Rectal smooth muscle tissue (tissue), 1 donor: ENCODE measurements around the gene TRIM22.
A peak's percentile ranks its signal among the peaks of the same experiment; 100 is the strongest.
"Not testable (repeated sequence)": the region's sequence is repeated elsewhere in the genome, so short reads cannot be mapped to it uniquely, and the experiment has no call there.

Source experiments
- H3K27ac ChIP-seq: one replicate; pipeline ENCODE4 v1.7.0; 2013; ENCODE audit warnings: low read depth, low read length, inconsistent platforms
- H3K27me3 ChIP-seq: one replicate; pipeline ENCODE4 v1.7.0; 2013; ENCODE audit warnings: low read length; ENCODE audit not compliant: control insufficient read depth, insufficient read depth
- H3K36me3 ChIP-seq: one replicate; pipeline ENCODE4 v1.7.0; 2013; ENCODE audit warnings: low read length; ENCODE audit not compliant: control insufficient read depth, insufficient read depth
- H3K4me1 ChIP-seq: one replicate; pipeline ENCODE4 v1.7.0; 2013; ENCODE audit warnings: low read length; ENCODE audit not compliant: control insufficient read depth, insufficient read depth
- H3K4me3 ChIP-seq: one replicate; pipeline ENCODE4 v1.7.0; 2013; ENCODE audit warnings: low read length
- H3K9ac ChIP-seq: one replicate; pipeline ENCODE4 v1.7.0; 2013; ENCODE audit warnings: low read length

Gene TRIM22

GRCh38 chr11:5689551-5689983, at the start of gene TRIM22:
TRIM22 (plus strand) TSS chr11:5689790; CDS start chr11:5696233, 6,443 bp downstream.
- Histone ChIP-seq H3K9ac (peak within 1 kb of the TSS; percentile 7), H3K4me1 (peaks cover 10% of the 10 kb centered on the region), H3K27me3 (no peaks in the 10 kb centered on the region), H3K4me3 (peak within 1 kb of the TSS; percentile 59), H3K36me3 (no peaks in the 10 kb centered on the region), H3K27ac (peak within 1 kb of the TSS; percentile 84)

- Histone ChIP-seq H3K27me3 (no peaks in the 10 kb centered on the region), H3K36me3 (no peaks in the 10 kb centered on the region), H3K27ac (no peak overlapping the region), H3K4me1 (no peaks in the 10 kb centered on the region), H3K4me3 (no peak overlapping the region), H3K9ac (no peak overlapping the region)
Observed at GRCh38 chr11:5639953-5640352, 49.6 kb upstream of the TRIM22 start.

- Histone ChIP-seq H3K4me3 (no peak overlapping the region), H3K27ac (no peak overlapping the region), H3K27me3 (no peaks in the 10 kb centered on the region), H3K36me3 (no peaks in the 10 kb centered on the region), H3K9ac (no peak overlapping the region), H3K4me1 (no peaks in the 10 kb centered on the region)
Observed at GRCh38 chr11:5643585-5643984, 46.0 kb upstream of the TRIM22 start.

- H3K27me3 ChIP-seq, result no peaks in the 10 kb centered on the region
- H3K4me1 ChIP-seq, result no peaks in the 10 kb centered on the region
- H3K36me3 ChIP-seq, result no peaks in the 10 kb centered on the region
- no peak overlapping the region for H3K4me3 ChIP-seq
- no peak overlapping the region for H3K27ac ChIP-seq
- no peak overlapping the region for H3K9ac ChIP-seq
Observed at GRCh38 chr11:5646139-5646538, 43.5 kb upstream of the TRIM22 start.

- Histone ChIP-seq H3K9ac (no peak overlapping the region), H3K36me3 (no peaks in the 10 kb centered on the region), H3K4me1 (no peaks in the 10 kb centered on the region), H3K27ac (no peak overlapping the region), H3K4me3 (no peak overlapping the region), H3K27me3 (no peaks in the 10 kb centered on the region)
Observed at GRCh38 chr11:5655474-5655873, 34.1 kb upstream of the TRIM22 start.

GRCh38 chr11:5656956-5657355, 32.6 kb upstream of the TRIM22 start:
- not testable (repeated sequence) for H3K27me3 ChIP-seq, H3K9ac ChIP-seq, H3K36me3 ChIP-seq, H3K27ac ChIP-seq, H3K4me3 ChIP-seq, H3K4me1 ChIP-seq

GRCh38 chr11:5658318-5658717, 31.3 kb upstream of the TRIM22 start:
- Histone ChIP-seq H3K4me1 (no peaks in the 10 kb centered on the region), H3K9ac (no peak overlapping the region), H3K27me3 (no peaks in the 10 kb centered on the region)

GRCh38 chr11:5663511-5663910, 26.1 kb upstream of the TRIM22 start:
- Histone ChIP-seq H3K9ac (no peak overlapping the region), H3K27me3 (no peaks in the 10 kb centered on the region), H3K4me1 (no peaks in the 10 kb centered on the region), H3K27ac (no peak overlapping the region), H3K4me3 (no peak overlapping the region), H3K36me3 (peaks cover 3% of the 10 kb centered on the region)

More at GRCh38 chr11:5658318-5658717, 31.3 kb upstream of the TRIM22 start:
- no peaks in the 10 kb centered on the region for H3K36me3 ChIP-seq
- H3K4me3 ChIP-seq, result no peak overlapping the region
- no peak overlapping the region for H3K27ac ChIP-seq

- H3K4me3 ChIP-seq, result no peak overlapping the region
- peaks cover 3% of the 10 kb centered on the region for H3K36me3 ChIP-seq
- H3K27me3 ChIP-seq, result no peaks in the 10 kb centered on the region
- no peaks in the 10 kb centered on the region for H3K4me1 ChIP-seq
- H3K9ac ChIP-seq, result no peak overlapping the region
- no peak overlapping the region for H3K27ac ChIP-seq
Observed at GRCh38 chr11:5665051-5665570, 24.5 kb upstream of the TRIM22 start.

GRCh38 chr11:5665746-5666401, 23.7 kb upstream of the TRIM22 start:
- no peak overlapping the region for H3K9ac ChIP-seq
- no peak overlapping the region for H3K4me3 ChIP-seq
- H3K27me3 ChIP-seq, result no peaks in the 10 kb centered on the region
- no peaks in the 10 kb centered on the region for H3K4me1 ChIP-seq
- H3K27ac ChIP-seq, result no peak overlapping the region
- H3K36me3 ChIP-seq, result peaks cover 4% of the 10 kb centered on the region

GRCh38 chr11:5666402-5666793, 23.2 kb upstream of the TRIM22 start:
- Histone ChIP-seq H3K27me3 (no peaks in the 10 kb centered on the region), H3K36me3 (peaks cover 6% of the 10 kb centered on the region)

GRCh38 chr11:5671831-5672230, 17.8 kb upstream of the TRIM22 start:
- Histone ChIP-seq H3K4me3 (no peak overlapping the region), H3K36me3 (peaks cover 7% of the 10 kb centered on the region), H3K27me3 (no peaks in the 10 kb centered on the region), H3K27ac (no peak overlapping the region), H3K9ac (no peak overlapping the region), H3K4me1 (no peaks in the 10 kb centered on the region)

More at GRCh38 chr11:5666402-5666793, 23.2 kb upstream of the TRIM22 start:
- H3K4me1 ChIP-seq, result no peaks in the 10 kb centered on the region
- H3K27ac ChIP-seq, result no peak overlapping the region
- H3K4me3 ChIP-seq, result no peak overlapping the region
- no peak overlapping the region for H3K9ac ChIP-seq

GRCh38 chr11:5674391-5674790, 15.2 kb upstream of the TRIM22 start:
- H3K27ac ChIP-seq, result no peak overlapping the region
- no peaks in the 10 kb centered on the region for H3K4me1 ChIP-seq
- no peaks in the 10 kb centered on the region for H3K27me3 ChIP-seq
- H3K36me3 ChIP-seq, result peaks cover 15% of the 10 kb centered on the region
- no peak overlapping the region for H3K4me3 ChIP-seq
- no peak overlapping the region for H3K9ac ChIP-seq
